RCC 7860 (cell line): Measurements from ENCODE around the gene UBE2B.

Experiments used
- DNase-seq: peaks from one replicate; pipeline ENCODE4 v3.0.0-alpha.2; 2015; ENCODE audit warnings: low spot score
- FAIRE-seq: peaks from 2 replicates; lab custom pipeline; 2012; peaks lifted over from hg19 to GRCh38; lab: Jason Lieb, UNC

The UBE2B gene

DNA sequence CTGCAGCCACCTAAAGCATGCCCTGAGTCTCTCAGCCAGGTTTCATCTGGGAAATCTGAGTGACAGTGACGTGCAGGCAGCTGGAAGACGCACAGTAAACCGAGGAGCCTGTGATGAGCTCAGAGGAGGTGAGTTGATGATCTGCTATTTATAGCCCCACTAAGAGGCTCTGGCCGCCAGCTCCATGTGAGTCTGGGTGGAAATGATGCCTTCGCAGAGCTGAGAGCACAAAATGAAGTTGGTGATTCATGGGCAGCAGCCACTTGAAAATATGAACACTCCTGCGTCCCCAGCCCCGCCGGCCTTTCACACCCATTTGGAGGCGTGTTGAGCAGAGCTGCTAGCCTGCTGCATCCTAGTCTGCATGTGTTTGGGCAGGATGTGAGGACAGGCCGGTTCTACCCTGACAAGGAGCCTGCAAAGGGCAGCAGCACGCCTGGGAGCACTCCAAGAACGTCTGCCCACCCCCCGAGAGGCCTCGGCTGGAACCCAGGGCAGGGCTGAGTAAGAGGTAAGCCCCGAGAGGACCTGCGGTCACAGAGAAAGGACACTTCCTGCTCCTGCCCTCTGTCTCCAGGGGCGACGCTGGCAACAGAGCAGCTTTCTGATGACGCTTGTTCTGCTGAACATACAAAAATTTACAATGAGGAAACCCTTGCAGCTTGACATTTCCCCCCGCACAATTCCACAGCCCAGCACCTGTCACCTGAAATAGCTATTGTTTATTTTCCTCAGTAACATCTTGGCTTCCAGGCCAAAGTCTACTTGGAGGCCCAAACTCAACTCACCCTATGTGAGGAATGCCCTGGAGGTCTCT, 65.4 kb downstream of the UBE2B start:
- peak; percentile 97 for DNase-seq

DNA sequence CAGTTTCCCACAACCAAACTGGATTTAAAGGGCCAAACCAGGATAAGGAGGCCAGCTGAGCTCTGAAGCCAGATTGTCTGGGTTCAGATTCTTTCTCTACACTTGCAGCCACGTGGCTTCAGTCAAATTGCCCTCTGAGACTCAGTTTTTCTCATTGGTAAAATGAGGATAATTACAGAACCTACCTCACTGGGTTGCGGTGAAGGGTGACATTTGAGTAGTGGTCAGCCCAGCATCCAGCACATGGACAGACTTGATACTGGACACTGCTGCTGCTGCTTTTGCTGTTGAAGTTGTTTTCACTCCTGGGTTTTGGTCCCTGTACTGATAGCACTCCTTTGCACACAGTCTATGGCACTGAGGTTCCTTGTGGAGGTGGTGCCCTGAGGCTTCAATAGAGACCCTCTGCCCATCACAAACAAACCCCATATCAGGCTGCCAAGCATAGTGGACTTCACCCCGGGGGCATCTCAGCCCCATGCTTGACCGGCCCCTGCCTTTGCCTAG, 66.0 kb downstream of the UBE2B start:
- FAIRE-seq (no peak), DNase-seq (peak; percentile 49)

More for the DNA sequence above, 65.4 kb downstream of the UBE2B start:
- FAIRE-seq, result peak; percentile 83

GRCh38 chr5:134437847-134438581, 66.6 kb downstream of the UBE2B start:
- DNase-seq (peak; percentile 29), FAIRE-seq (no peak)

DNA sequence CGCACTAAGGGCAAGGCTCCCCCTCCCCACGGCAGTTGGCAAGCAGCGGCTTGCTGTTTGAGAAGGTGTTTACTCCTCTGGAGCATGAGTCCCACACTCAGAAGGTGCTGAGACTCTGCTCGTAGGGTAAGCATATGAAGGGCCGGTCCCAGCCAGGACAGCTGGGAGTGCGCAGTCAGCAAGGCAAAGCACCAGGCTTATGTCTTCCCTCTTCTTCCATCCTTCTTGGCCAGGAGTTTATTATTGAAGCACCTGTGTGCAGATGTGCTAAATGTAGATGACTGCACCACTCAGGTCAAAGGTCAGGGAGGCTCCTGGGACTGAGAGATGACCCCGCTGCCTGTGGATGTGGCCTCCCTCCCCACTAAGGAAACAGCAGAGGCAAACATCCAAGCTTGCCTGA, 67.4 kb downstream of the UBE2B start:
- no peak for DNase-seq
- FAIRE-seq, result no peak

DNA sequence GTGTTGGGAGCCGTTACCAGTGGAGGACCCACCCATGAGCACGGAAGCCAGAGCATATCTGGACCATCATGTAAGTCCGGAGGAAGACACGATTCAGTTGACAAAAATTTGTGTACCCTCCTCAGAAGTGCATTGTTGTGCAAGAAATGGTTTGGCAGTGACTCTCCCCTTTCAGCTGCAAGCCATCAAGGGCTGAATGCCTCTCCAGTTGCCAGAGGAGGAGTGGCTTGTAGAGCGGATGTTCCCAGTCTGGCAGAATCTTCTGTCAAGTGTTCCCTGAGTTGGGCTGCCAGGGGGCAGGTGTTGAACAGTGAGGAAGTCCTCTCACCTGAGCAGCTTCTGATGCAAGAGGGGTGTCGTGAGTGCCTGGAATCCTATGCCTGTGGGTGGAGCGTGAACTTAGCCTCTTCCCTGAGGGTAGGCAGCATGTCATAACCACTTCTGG, 67.9 kb downstream of the UBE2B start:
- FAIRE-seq, result no peak
- no peak for DNase-seq

- DNase-seq, result no peak
- FAIRE-seq, result no peak
These were observed 68.9 kb downstream of the UBE2B start for GRCh38 chr5:134440201-134440755.
